ENCODE results near the gene SMURF1. TPM values are rescaled to one million over a fixed set of nuclear protein-coding genes. Genes with fewer than 3 reads are reported as not detected.
A peak's percentile ranks its signal among the peaks of the same experiment; 100 is the strongest.

SMURF1 gene
- total and polyA plus RNA-seq, 7 donors: 8.4 to 18.0 (median 14.1) TPM

- Histone ChIP-seq H3K27me3 (no peaks in the 10 kb centered on the region), H3K4me3 (peak overlapping the region; percentile 89 to 98 (median 94)), H3K27ac (peak overlapping the region; percentile 94 to 100 (median 99)), H3K4me1 (peaks cover 0 to 55% (median 40%) of the 10 kb centered on the region in 4 donors), H3K36me3 (no peaks in the 10 kb centered on the region), H3K9me3 (no peaks in the 10 kb centered on the region)
- TF ChIP-seq CTCF (IDR thresholded peaks at IDR 0.05): no peak
- peak; percentile 15 to 72 (median 50) for TF ChIP-seq POLR2AphosphoS5 (IDR thresholded peaks at IDR 0.05)
- DNase-seq: peak; percentile 81
- intact Hi-C loops (cut with DNase I): loop anchor here (2.0 to 10.0 kb wide), 8 partner anchors 45 to 417 kb away; partner anchors contain the start of genes ARPC1A, BUD31, PDAP1 and TRRAP
- 7 to 28% methylated on average over 27 of the region's 27 CpGs for WGBS, 2 donors
Observed at GRCh38 chr7:99141841-99142726, 1.8 kb downstream of the SMURF1 start.

- H3K4me3 ChIP-seq: peak overlapping the region in 3 of 4 donors; percentile 93 to 98 (median 95)
- peaks cover 0 to 56% (median 46%) of the 10 kb centered on the region in 4 donors for H3K4me1 ChIP-seq
- H3K27me3 ChIP-seq: no peaks in the 10 kb centered on the region
- no peak for DNase-seq
- 25 to 38% methylated on average over 3 of the region's 3 CpGs for WGBS, 2 donors
- H3K9me3 ChIP-seq: no peaks in the 10 kb centered on the region
- intact Hi-C loops (cut with DNase I): loop anchor here (5.0 to 10.0 kb wide), 5 partner anchors 44 to 363 kb away; partner anchors contain the start of genes ARPC1A, TRRAP, ZKSCAN5 and ZNF394
- H3K36me3 ChIP-seq: no peaks in the 10 kb centered on the region
- peak overlapping the region; percentile 94 to 100 (median 99) for H3K27ac ChIP-seq
- TF ChIP-seq EP300 (IDR thresholded peaks at IDR 0.05) (no peak), CTCF (IDR thresholded peaks at IDR 0.05) (no peak), POLR2A (IDR thresholded peaks at IDR 0.05) (no peak), POLR2AphosphoS5 (IDR thresholded peaks at IDR 0.05) (no peak)
Observed at GRCh38 chr7:99141334-99141733, 2.6 kb downstream of the SMURF1 start.

GRCh38 chr7:99140813-99141212 is 3.1 kb downstream of the SMURF1 start:
- DNase-seq: no peak
- intact Hi-C loops (cut with DNase I): loop anchor here (5.0 to 10.0 kb wide), 5 partner anchors 44 to 364 kb away; partner anchors contain the start of genes ARPC1A, TRRAP, ZKSCAN5 and ZNF394
- no peak for TF ChIP-seq POLR2AphosphoS5 (IDR thresholded peaks at IDR 0.05)
- Histone ChIP-seq H3K27ac (peak overlapping the region; percentile 94 to 100 (median 99)), H3K4me3 (peak overlapping the region in 2 of 4 donors; percentile 95 to 98), H3K4me1 (peaks cover 0 to 56% (median 49%) of the 10 kb centered on the region in 4 donors), H3K27me3 (no peaks in the 10 kb centered on the region), H3K36me3 (no peaks in the 10 kb centered on the region), H3K9me3 (no peaks in the 10 kb centered on the region)
- 88 to 91% methylated on average over 6 of the region's 6 CpGs for WGBS, 2 donors

GRCh38 chr7:99139036-99139435 is 4.9 kb downstream of the SMURF1 start:
- TF ChIP-seq POLR2A (IDR thresholded peaks at IDR 0.05) (no peak), EP300 (IDR thresholded peaks at IDR 0.05) (no peak), CTCF (IDR thresholded peaks at IDR 0.05) (no peak), POLR2AphosphoS5 (IDR thresholded peaks at IDR 0.05) (no peak)
- Histone ChIP-seq H3K36me3 (no peaks in the 10 kb centered on the region), H3K4me3 (no peak overlapping the region), H3K4me1 (peaks cover 0 to 56% (median 50%) of the 10 kb centered on the region in 4 donors), H3K27ac (peak overlapping the region in 3 of 4 donors; percentile 20 to 99 (median 69)), H3K27me3 (no peaks in the 10 kb centered on the region), H3K9me3 (no peaks in the 10 kb centered on the region)
- intact Hi-C loops (cut with DNase I): no loop called here
- DNase-seq: no peak

Measured in sigmoid colon (tissue), 7 donors.